ENCODE results near the gene BAK1.
"Not testable (repeated sequence)": the region's sequence is repeated elsewhere in the genome, so short reads cannot be mapped to it uniquely, and the experiment has no call there.

Gene BAK1

GRCh38 chr6:33585403-33586107 is 5.5 kb upstream of the BAK1 start:
- DNase-seq, result peak; percentile 91

- DNase-seq, result no peak
These were observed 4.8 kb upstream of the BAK1 start for GRCh38 chr6:33584700-33585402.

GRCh38 chr6:33583591-33584155 is 3.6 kb upstream of the BAK1 start:
- no peak for DNase-seq

GRCh38 chr6:33581186-33581585 is 1.1 kb upstream of the BAK1 start:
- DNase-seq, result no peak

GRCh38 chr6:33578588-33579011 is 1.5 kb downstream of the BAK1 start:
- DNase-seq, result no peak

GRCh38 chr6:33578164-33578563 is 1.9 kb downstream of the BAK1 start:
- DNase-seq, result no peak

GRCh38 chr6:33577718-33578117 is 2.4 kb downstream of the BAK1 start:
- no peak for DNase-seq

GRCh38 chr6:33577106-33577535 is 3.0 kb downstream of the BAK1 start:
- DNase-seq, result no peak

GRCh38 chr6:33576668-33577067 is 3.4 kb downstream of the BAK1 start:
- DNase-seq, result no peak

- no peak for DNase-seq
These were observed 4.9 kb downstream of the BAK1 start for GRCh38 chr6:33575211-33575610.

GRCh38 chr6:33571637-33572316 is 8.3 kb downstream of the BAK1 start:
- no peak for DNase-seq

- peak; percentile 88 for DNase-seq
These were observed 9.1 kb downstream of the BAK1 start for GRCh38 chr6:33570806-33571636.

GRCh38 chr6:33568826-33569570 is 11.1 kb downstream of the BAK1 start:
- DNase-seq, result no peak

GRCh38 chr6:33567836-33568235 is 12.2 kb downstream of the BAK1 start:
- DNase-seq, result no peak

- no peak for DNase-seq
These were observed 13.6 kb downstream of the BAK1 start for GRCh38 chr6:33566182-33567084.

- DNase-seq, result no peak
These were observed 21.3 kb downstream of the BAK1 start for GRCh38 chr6:33558801-33559200.

GRCh38 chr6:33557376-33557775 is 22.7 kb downstream of the BAK1 start:
- DNase-seq, result no peak

GRCh38 chr6:33552883-33553282 is 27.2 kb downstream of the BAK1 start:
- not testable (repeated sequence) for DNase-seq

GRCh38 chr6:33552252-33552651 is 27.8 kb downstream of the BAK1 start:
- DNase-seq, result no peak

- DNase-seq, result no peak
These were observed 28.5 kb downstream of the BAK1 start for GRCh38 chr6:33551538-33551937.

- no peak for DNase-seq
These were observed 30.2 kb downstream of the BAK1 start for GRCh38 chr6:33549896-33550295.

All from right forelimb (tissue), 1 donor.